Activated B cell treated with CpG ODN at 0.5 μM for 24 hours (primary cell): ENCODE data around the gene ICOS. TPM values are rescaled to one million over a fixed set of nuclear protein-coding genes. Genes with fewer than 3 reads are reported as not detected.

Source experiments
- ATAC-seq: fragments of 200-7000 bp; cut with Tn5 transposase; one replicate; pipeline ENCODE4 v1.10.0; 2021; ENCODE audit warnings: low read depth, mild to moderate bottlenecking, moderate library complexity
- CTCF ChIA-PET: fragments of 350-600 bp; sonication (Branson Sonifier 250); formaldehyde crosslinking; loops from one replicate; lab custom pipeline; 2021; ENCODE audit warnings: antibody characterized with exemption; lab: Charles Lee
- POLR2A ChIA-PET: fragments of 350-600 bp; sonication (Branson Sonifier 250); formaldehyde crosslinking; loops from one replicate; lab custom pipeline; 2021; ENCODE audit warnings: antibody characterized with exemption; lab: Charles Lee
- DNase-seq: peaks from one replicate; pipeline ENCODE4 v3.0.0; 2022
- H3K27ac Mint-ChIP-seq: one replicate; pipeline ENCODE4 v1.8.0; 2020; ENCODE audit warnings: mixed read lengths
- H3K27me3 Mint-ChIP-seq: one replicate; pipeline ENCODE4 v1.8.0; 2021; ENCODE audit warnings: mixed read lengths
- H3K36me3 Mint-ChIP-seq: one replicate; pipeline ENCODE4 v1.8.0; 2021; ENCODE audit warnings: low read depth, mixed read lengths
- H3K4me1 Mint-ChIP-seq: one replicate; pipeline ENCODE4 v1.8.0; 2021; ENCODE audit warnings: mixed read lengths
- H3K4me3 Mint-ChIP-seq: one replicate; pipeline ENCODE4 v1.8.0; 2020; ENCODE audit warnings: mild to moderate bottlenecking, mixed read lengths
- H3K9me3 Mint-ChIP-seq: one replicate; pipeline ENCODE4 v1.8.0; 2020; ENCODE audit warnings: mixed read lengths
- CTCF ChIP-seq: fragments of 200-600 bp; IDR thresholded peaks from one replicate; pipeline ENCODE4 v1.8.0; 2022; ENCODE audit warnings: antibody characterized with exemption, mild to moderate bottlenecking
- intact Hi-C: fragments of 100-400 bp; cut with micrococcal nuclease; formaldehyde crosslinking; loops from one replicate; pipeline ENCODE4 v1.15.1; 2024
- total RNA-seq: library from RNA; stranded (reverse); gene quantifications from 2 replicates; pipeline ENCODE4 v1.2.3, GENCODE V29; 2022

ICOS gene
- total RNA-seq, 1 donor from 2014 or later, result not detected

GRCh38 chr2:203994735-203995134 lies 58.2 kb downstream of the ICOS start:
- ChIA-PET POLR2A (no interaction called here), CTCF (no interaction called here)
- Mint-ChIP-seq H3K9me3 (no peaks in the 10 kb centered on the region), H3K4me3 (no peak overlapping the region), H3K4me1 (no peaks in the 10 kb centered on the region), H3K36me3 (no peaks in the 10 kb centered on the region), H3K27me3 (peaks cover 2% of the 10 kb centered on the region), H3K27ac (no peak overlapping the region)
- DNase-seq (no peak), ATAC-seq (no peak)
- intact Hi-C loops, result no loop called here
- TF ChIP-seq CTCF, result no peak

- DNase-seq, result no peak
- no peak for TF ChIP-seq CTCF
- Mint-ChIP-seq H3K36me3 (no peaks in the 10 kb centered on the region), H3K27ac (no peak overlapping the region), H3K4me1 (no peaks in the 10 kb centered on the region), H3K27me3 (peaks cover 2% of the 10 kb centered on the region), H3K9me3 (peaks cover 1% of the 10 kb centered on the region), H3K4me3 (no peak overlapping the region)
- no peak for ATAC-seq
- intact Hi-C loops, result no loop called here
- CTCF ChIA-PET, result no interaction called here
- POLR2A ChIA-PET, result no interaction called here
Observed at GRCh38 chr2:203996692-203997091, 60.1 kb downstream of the ICOS start.

GRCh38 chr2:203997481-203997880 lies 60.9 kb downstream of the ICOS start:
- H3K9me3 Mint-ChIP-seq, result peaks cover 5% of the 10 kb centered on the region
- H3K27me3 Mint-ChIP-seq, result peaks cover 2% of the 10 kb centered on the region
- H3K4me3 Mint-ChIP-seq, result no peak overlapping the region
- POLR2A ChIA-PET, result no interaction called here
- H3K27ac Mint-ChIP-seq, result no peak overlapping the region
- CTCF ChIA-PET, result no interaction called here
- TF ChIP-seq CTCF, result no peak
- DNase-seq (no peak), ATAC-seq (no peak)
- intact Hi-C loops, result no loop called here
- no peaks in the 10 kb centered on the region for H3K4me1 Mint-ChIP-seq
- no peaks in the 10 kb centered on the region for H3K36me3 Mint-ChIP-seq

- H3K27ac Mint-ChIP-seq, result no peak overlapping the region
- no peaks in the 10 kb centered on the region for H3K36me3 Mint-ChIP-seq
- H3K4me1 Mint-ChIP-seq, result no peaks in the 10 kb centered on the region
- TF ChIP-seq CTCF, result no peak
- H3K9me3 Mint-ChIP-seq, result peaks cover 5% of the 10 kb centered on the region
- ATAC-seq, result no peak
- H3K27me3 Mint-ChIP-seq, result peaks cover 2% of the 10 kb centered on the region
- ChIA-PET POLR2A (no interaction called here), CTCF (no interaction called here)
- H3K4me3 Mint-ChIP-seq, result no peak overlapping the region
- intact Hi-C loops, result no loop called here
- no peak for DNase-seq
Observed at GRCh38 chr2:203997980-203998809, 61.6 kb downstream of the ICOS start.

GRCh38 chr2:203999835-204000234 lies 63.3 kb downstream of the ICOS start:
- no peak for DNase-seq
- Mint-ChIP-seq H3K9me3 (peaks cover 5% of the 10 kb centered on the region), H3K4me3 (no peak overlapping the region), H3K27ac (no peak overlapping the region), H3K36me3 (no peaks in the 10 kb centered on the region), H3K27me3 (peaks cover 2% of the 10 kb centered on the region), H3K4me1 (no peaks in the 10 kb centered on the region)
- intact Hi-C loops, result no loop called here
- no peak for TF ChIP-seq CTCF
- ChIA-PET POLR2A (no interaction called here), CTCF (no interaction called here)
- no peak for ATAC-seq
